ENCODE measurements around the gene NALCN. TPM values are rescaled to one million over a fixed set of nuclear protein-coding genes. Genes with fewer than 3 reads are reported as not detected.

NALCN gene
- total and polyA plus RNA-seq, 2 experiments from 2014 or later: 0.50 to 0.87 TPM

DNA sequence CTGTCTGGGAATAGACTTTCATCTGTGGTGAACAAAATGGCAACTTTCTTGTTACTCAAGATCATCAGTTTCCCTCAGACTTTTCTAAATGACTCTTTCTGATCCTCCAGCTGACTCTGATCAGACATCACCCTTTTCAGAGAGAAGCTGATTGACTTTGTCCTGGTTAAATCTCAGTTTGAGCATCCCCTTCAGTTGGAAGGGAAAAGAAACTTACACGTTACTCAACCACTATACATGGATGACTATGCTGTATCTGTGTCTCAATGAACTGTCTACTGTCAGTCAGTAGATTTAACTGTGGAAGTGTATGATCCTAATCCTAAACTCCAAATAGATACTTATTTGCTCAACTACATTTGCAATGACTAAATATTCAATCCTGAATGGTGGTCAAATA is 118.5 kb downstream of the NALCN start (continued):
- TF ChIP-seq, protein P1, sequence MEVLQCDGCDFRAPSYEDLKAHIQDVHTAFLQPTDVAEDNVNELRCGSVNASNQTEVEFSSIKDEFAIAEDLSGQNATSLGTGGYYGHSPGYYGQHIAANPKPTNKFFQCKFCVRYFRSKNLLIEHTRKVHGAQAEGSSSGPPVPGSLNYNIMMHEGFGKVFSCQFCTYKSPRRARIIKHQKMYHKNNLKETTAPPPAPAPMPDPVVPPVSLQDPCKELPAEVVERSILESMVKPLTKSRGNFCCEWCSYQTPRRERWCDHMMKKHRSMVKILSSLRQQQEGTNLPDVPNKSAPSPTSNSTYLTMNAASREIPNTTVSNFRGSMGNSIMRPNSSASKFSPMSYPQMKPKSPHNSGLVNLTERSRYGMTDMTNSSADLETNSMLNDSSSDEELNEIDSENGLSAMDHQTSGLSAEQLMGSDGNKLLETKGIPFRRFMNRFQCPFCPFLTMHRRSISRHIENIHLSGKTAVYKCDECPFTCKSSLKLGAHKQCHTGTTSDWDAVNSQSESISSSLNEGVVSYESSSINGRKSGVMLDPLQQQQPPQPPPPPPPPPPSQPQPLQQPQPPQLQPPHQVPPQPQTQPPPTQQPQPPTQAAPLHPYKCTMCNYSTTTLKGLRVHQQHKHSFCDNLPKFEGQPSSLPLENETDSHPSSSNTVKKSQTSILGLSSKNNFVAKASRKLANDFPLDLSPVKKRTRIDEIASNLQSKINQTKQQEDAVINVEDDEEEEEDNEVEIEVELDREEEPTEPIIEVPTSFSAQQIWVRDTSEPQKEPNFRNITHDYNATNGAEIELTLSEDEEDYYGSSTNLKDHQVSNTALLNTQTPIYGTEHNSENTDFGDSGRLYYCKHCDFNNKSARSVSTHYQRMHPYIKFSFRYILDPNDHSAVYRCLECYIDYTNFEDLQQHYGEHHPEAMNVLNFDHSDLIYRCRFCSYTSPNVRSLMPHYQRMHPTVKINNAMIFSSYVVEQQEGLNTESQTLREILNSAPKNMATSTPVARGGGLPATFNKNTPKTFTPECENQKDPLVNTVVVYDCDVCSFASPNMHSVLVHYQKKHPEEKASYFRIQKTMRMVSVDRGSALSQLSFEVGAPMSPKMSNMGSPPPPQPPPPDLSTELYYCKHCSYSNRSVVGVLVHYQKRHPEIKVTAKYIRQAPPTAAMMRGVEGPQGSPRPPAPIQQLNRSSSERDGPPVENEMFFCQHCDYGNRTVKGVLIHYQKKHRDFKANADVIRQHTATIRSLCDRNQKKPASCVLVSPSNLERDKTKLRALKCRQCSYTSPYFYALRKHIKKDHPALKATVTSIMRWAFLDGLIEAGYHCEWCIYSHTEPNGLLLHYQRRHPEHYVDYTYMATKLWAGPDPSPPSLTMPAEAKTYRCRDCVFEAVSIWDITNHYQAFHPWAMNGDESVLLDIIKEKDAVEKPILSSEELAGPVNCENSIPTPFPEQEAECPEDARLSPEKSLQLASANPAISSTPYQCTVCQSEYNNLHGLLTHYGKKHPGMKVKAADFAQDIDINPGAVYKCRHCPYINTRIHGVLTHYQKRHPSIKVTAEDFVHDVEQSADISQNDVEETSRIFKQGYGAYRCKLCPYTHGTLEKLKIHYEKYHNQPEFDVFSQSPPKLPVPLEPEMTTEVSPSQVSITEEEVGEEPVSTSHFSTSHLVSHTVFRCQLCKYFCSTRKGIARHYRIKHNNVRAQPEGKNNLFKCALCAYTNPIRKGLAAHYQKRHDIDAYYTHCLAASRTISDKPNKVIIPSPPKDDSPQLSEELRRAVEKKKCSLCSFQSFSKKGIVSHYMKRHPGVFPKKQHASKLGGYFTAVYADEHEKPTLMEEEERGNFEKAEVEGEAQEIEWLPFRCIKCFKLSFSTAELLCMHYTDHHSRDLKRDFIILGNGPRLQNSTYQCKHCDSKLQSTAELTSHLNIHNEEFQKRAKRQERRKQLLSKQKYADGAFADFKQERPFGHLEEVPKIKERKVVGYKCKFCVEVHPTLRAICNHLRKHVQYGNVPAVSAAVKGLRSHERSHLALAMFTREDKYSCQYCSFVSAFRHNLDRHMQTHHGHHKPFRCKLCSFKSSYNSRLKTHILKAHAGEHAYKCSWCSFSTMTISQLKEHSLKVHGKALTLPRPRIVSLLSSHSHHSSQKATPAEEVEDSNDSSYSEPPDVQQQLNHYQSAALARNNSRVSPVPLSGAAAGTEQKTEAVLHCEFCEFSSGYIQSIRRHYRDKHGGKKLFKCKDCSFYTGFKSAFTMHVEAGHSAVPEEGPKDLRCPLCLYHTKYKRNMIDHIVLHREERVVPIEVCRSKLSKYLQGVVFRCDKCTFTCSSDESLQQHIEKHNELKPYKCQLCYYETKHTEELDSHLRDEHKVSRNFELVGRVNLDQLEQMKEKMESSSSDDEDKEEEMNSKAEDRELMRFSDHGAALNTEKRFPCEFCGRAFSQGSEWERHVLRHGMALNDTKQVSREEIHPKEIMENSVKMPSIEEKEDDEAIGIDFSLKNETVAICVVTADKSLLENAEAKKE (CRISPR knock-in tag; IDR thresholded peaks at IDR 0.05): no peak
- no peak for TF ChIP-seq POLR2AphosphoS5 (IDR thresholded peaks at IDR 0.05; ENCODE audit: low read depth)
- TF ChIP-seq, protein P2, sequence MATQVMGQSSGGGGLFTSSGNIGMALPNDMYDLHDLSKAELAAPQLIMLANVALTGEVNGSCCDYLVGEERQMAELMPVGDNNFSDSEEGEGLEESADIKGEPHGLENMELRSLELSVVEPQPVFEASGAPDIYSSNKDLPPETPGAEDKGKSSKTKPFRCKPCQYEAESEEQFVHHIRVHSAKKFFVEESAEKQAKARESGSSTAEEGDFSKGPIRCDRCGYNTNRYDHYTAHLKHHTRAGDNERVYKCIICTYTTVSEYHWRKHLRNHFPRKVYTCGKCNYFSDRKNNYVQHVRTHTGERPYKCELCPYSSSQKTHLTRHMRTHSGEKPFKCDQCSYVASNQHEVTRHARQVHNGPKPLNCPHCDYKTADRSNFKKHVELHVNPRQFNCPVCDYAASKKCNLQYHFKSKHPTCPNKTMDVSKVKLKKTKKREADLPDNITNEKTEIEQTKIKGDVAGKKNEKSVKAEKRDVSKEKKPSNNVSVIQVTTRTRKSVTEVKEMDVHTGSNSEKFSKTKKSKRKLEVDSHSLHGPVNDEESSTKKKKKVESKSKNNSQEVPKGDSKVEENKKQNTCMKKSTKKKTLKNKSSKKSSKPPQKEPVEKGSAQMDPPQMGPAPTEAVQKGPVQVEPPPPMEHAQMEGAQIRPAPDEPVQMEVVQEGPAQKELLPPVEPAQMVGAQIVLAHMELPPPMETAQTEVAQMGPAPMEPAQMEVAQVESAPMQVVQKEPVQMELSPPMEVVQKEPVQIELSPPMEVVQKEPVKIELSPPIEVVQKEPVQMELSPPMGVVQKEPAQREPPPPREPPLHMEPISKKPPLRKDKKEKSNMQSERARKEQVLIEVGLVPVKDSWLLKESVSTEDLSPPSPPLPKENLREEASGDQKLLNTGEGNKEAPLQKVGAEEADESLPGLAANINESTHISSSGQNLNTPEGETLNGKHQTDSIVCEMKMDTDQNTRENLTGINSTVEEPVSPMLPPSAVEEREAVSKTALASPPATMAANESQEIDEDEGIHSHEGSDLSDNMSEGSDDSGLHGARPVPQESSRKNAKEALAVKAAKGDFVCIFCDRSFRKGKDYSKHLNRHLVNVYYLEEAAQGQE (IDR thresholded peaks at IDR 0.05; ENCODE audit: unreplicated experiment): no peak
- no peak for TF ChIP-seq CREB1 (CRISPR knock-in tag; IDR thresholded peaks at IDR 0.05; ENCODE audit: low read depth)
- TF ChIP-seq ZNF331 (CRISPR knock-in tag; IDR thresholded peaks at IDR 0.05; ENCODE audit: low read depth): no peak

GRCh38 chr13:101292711-101293110 is 123.6 kb downstream of the NALCN start:
- Mint-ChIP-seq H3K36me3 (ENCODE audit: low read depth) (no peaks in the 10 kb centered on the region), H3K4me1 (no peaks in the 10 kb centered on the region), H3K27ac (no peak overlapping the region), H3K9me3 (no peaks in the 10 kb centered on the region), H3K27me3 (ENCODE audit: insufficient read depth, low read depth, poor library complexity) (no peaks in the 10 kb centered on the region), H3K4me3 (no peak overlapping the region)
- no peaks in the 10 kb centered on the region for H3F3A ChIP-seq (replicated peaks; ENCODE audit: low read depth)
- no peaks in the 10 kb centered on the region for H3K4me1 ChIP-seq (ENCODE audit: insufficient read depth)
- H3K9me2 ChIP-seq (ENCODE audit: insufficient read depth): no peaks in the 10 kb centered on the region
- H3K79me2 ChIP-seq (replicated peaks; ENCODE audit: insufficient read depth): no peaks in the 10 kb centered on the region
- TF ChIP-seq, protein P2 (IDR thresholded peaks at IDR 0.05; ENCODE audit: unreplicated experiment): no peak
- TF ChIP-seq CTCF (conservative IDR thresholded peaks at IDR 0.05; ENCODE audit: low read depth in 2 of 2): no peak
- no peak for TF ChIP-seq NANOG (IDR thresholded peaks at IDR 0.05; ENCODE audit: borderline replicate concordance)
- H4K20me1 ChIP-seq (replicated peaks; ENCODE audit: insufficient read depth): no peaks in the 10 kb centered on the region
- no peak overlapping the region for H3K4me3 ChIP-seq
- no peak for ATAC-seq
- H2AFZ ChIP-seq: no peak overlapping the region
- H3K36me3 ChIP-seq (ENCODE audit: insufficient read depth): no peaks in the 10 kb centered on the region
- no peaks in the 10 kb centered on the region for H3K27me3 ChIP-seq (ENCODE audit: insufficient read depth)
- no peak for DNase-seq (ENCODE audit: low spot score)
- H3K27ac ChIP-seq (ENCODE audit: low read depth): no peak overlapping the region
- no peak overlapping the region for H3K4me2 ChIP-seq
